GM03348 (cell line): ENCODE results near the gene CCL5.

Experiments used
- DNase-seq: peaks from one replicate; pipeline ENCODE4 v3.0.0; 2012; ENCODE audit warnings: low spot score

CCL5 gene

DNA sequence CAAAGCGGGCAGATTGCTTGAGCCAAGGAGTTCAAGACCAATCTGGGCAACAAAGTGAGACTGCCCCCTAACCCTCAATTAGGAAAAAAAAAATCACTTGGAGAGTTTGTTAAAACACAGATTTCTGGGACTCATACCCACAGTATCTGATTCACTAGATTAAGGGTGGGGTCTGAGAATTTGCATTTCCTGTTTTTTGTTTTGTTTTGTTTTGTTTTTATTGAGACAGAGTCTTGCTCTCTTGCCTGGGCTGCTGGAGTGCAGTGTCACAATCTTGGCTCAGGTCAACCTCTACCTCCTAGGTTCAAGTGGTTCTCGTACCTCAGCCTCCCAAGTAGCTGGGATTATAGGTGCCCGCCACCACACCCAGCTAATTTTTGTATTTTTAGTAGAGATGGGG is 12.6 kb downstream of the CCL5 start:
- no peak for DNase-seq

DNA sequence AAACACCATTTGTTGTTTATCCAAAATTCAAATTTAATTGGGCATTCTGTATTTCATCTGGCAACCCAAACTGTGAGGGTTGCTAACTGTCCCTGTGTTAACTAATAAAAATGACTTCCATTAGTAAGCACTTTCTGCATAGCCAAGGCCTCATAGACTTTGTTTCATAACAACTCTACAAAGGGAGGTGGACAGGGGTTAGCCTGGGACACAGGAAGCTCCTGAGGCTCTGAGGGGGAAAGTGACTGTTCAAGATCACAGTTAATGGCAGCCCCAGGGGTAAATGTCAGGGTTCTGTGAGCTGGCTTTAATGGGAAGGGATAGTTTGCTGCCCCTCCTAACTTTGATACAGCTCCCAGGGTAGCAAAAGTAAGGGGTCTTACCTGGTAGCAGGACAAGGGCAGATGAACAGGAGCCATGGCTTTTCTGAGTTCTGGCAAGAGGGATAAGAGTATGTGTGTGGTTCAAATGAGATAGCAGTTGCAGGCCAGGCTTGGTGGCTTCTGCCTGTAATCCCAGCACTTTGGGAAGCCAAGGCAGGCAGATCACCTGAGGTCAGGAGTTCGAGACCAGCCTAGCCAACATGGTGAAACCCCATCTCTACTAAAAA is 13.7 kb downstream of the CCL5 start:
- DNase-seq, result no peak

DNA sequence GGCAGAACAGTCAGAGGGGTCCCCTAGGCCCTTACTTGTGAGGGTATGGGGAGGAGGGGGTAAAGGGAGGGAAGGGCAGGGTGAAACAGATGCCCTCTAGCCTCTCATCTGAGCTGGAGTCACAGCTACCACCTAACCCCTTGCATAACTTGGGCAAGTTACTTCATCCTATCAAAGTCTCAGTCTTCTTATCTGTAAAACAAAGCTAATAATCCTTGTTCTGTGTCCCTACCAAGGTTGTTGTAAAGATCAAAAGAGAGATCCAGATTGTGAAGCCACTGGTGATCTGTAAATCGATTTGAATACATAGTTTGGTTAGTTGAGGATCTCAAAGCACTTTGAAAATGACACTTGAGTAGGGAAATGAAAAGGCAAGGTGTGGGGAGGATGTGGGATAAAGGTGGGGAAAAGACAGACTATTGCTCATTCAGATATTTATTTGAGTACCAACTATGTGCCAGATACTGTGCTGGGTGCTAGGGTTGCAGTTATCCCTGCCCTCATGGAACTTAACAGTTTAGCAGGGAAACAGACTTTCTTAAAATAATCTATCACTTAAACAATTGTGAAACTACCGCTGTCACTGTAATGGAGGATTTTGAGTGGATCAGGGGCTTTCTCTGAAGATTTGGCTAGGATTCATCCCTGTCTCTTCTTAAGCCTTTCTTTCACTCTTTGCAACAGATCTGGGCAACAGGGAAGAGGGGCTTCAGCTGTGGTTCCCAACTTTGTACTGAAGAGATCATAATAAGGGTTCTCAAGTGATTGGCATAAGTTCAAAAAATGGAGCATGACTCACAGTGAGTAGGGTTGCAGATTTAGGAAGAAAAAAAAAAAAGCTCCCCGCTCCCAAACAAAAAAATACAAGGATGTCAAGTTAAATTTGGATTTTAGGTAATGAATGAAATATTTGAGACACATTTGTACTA is 14.5 kb downstream of the CCL5 start:
- peak; percentile 39 for DNase-seq

DNA sequence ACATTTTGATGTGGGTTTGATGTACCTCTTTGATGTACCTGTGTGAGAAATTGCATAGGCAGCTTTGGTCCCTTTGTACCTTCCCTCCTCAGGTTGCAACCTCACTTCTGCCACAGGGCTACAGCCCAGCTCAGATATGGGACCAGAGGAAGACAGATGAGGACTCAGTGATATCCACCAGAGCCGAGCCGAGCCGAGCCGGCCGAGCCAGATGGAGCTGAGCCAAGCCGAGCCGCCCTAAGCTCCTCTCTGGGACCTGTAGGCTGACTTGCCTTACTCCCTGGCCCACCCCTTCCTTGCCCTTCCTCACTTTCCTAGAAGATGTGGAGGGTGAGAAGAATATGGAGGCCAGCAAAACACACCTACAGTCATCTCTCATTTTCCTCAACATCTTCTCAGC is 15.3 kb downstream of the CCL5 start:
- no peak for DNase-seq

DNA sequence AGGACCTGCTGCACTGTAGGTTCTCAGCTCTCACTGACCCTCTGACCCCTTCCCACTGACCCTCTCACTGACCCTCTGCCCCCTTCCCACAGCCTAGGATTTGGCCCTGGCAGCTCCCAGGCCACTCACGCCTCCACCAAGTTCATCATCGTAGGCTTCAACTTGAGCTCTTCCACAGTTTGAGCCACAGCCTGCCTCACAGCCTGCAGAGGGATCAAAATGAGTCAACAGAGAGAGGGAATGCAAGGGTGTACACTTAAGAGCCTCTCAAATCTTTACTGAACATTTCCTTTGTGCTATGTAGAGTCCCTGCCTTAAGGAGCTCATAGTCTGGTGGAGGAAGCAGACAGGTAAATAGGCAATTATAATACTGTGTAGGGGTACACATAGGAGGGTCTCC is 23.6 kb downstream of the CCL5 start:
- DNase-seq, result no peak

DNA sequence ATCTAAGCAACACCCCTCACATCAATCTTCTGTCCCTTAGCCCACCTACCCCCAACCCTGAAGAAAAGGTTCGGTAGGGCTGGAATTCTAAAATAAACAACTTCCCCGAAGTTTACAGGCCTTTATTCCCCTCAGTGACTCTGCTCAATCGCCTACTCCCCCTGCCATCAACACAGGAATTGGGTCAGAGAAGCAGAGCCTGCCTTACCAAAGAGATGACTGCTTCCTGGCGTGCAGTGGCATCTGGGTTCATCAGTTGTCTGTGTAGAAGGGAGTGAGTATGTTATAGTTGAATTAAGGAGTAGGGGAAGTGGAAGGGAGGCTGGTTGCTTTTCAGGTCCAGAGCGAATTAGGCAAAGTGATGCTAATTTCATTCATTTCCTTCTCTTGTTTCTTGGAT is 24.2 kb downstream of the CCL5 start:
- DNase-seq, result no peak

DNA sequence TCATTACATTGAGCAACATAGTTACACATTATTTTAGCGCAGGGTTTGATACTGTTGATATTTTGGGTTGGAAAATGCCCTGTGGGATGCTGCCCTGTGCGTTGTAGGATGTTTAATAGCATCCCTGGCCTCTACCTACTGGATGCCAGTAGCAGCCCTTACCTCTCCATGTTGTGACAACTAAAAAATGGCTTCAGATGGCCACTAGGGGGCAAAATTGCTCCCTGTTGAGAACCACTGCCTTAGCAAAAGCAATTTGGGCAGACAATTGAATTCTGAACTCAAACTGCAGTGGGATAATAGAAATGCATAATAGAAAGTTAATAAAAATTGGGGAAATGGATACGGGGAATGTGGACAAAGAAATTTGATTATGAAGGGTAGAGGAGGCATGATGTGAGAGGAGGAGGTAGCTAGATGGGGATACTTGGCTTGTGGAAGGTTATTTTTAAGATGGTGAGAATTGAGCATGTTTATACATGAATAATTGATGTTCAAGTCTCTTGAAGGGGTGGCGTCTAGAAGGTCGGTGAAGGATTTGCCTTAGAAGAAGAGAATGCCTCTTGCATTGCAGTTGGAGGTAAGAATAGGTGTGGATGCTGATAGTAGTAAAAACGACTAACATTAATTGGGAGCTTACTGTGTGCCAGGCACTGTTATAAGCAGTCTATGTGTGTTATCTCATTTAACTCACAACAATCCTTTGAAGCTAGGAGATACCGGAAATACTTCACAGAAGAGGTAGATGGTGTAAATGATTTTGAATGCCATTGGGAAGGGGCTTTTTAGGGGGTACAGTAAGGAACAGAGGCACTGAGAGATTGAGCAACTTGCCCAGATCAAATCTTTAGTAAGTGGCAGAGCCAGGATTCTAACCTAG is 30.5 kb downstream of the CCL5 start:
- peak; percentile 54 for DNase-seq

DNA sequence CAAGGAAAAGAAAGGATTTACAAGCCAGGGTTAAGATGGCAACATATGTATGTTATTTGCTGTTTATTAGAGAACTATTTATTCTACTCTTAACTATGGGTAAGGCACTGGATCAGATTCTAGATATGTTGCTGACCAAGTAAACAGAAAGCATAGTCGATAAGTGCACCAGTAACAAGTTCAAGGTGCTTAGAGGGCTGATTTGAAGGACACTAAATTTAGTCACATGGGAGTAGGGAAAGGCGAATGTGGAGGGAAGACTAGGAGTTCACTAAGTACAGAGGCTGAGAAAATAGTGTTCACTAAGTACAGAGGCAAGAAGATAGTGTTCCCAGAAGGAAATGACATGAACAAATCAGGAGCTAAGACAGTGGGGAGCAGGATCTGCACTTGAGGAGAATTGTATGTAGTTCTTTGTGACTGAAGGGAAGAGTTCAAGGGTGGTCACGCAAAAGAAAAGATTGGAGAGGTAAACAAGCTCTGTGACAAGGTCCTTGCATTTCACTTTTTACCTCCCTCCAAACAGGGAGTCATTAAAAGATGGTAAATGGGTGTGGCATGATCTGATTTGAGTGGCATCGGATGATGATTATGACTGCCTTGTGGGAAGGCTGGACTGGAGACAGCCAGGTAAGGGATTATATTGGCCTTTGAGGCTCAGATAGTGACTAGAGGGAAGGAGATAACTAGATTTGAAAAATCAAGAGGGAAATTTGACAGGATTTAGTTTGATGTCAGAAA is 32.4 kb downstream of the CCL5 start:
- DNase-seq, result no peak

DNA sequence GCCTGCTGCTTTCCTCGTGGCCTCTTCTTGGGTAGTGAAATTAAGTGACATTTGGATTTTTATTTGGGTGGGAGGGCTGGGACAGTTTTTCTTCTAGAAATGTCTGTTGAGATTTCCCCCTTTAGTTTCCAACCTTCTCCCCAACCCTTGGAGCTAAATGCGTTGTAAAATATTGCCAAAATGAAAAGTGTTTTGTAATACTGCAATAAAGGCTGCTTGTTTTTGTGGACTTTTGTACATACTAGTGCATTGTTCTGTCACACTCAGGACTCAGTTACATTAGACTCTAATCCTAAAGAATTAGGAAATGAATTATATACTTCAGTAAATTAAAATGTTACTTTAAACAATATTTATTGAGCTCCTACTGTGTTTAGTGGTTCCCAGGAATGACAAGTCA is 33.2 kb downstream of the CCL5 start:
- DNase-seq, result no peak

DNA sequence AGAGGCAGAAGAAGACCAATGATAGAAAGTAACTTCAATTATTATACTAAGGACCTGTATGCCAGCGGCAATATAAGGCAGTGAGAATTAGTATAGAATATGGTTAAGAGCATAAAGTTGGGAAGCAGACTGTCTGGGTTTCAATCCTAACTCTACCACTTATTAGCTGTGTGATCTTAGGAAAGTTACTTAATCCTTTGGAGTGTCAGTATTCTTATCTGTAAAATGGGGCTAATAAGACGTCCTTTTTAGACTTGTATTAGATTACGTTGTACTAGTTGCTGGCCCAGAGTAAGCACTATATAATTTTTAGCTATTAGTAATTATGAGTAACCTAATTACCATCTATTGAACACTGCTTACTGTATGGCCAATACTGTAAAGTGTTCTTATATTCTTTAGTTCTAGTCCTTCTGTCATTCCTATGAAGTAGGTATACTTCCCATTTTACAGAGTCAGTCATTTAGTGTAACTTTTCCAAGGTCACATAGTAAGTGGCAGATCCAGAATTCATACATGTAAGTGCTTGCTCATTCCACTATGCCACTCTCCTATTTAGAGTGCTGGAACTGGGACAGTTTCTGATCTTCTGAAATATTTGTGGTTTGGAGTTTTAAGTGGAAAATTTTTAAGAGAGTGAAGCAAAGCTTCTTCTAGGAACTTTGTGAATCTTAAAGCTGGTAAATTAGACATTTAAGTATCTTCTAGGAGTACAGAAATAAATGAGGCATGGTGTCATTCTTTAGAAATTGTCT is 33.9 kb downstream of the CCL5 start:
- peak; percentile 72 for DNase-seq

DNA sequence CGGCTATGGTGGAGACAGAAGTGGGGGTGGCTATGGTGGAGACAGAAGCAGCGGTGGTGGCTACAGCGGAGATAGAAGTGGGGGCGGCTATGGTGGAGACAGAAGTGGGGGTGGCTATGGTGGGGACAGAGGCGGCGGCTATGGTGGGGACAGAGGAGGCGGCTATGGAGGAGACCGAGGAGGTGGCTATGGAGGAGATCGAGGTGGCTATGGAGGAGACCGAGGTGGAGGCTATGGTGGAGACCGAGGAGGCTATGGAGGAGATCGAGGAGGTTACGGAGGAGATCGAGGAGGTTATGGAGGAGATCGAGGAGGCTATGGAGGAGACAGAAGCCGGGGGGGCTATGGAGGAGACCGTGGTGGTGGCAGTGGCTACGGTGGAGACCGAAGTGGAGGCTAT is 35.6 kb downstream of the CCL5 start:
- DNase-seq, result no peak

DNA sequence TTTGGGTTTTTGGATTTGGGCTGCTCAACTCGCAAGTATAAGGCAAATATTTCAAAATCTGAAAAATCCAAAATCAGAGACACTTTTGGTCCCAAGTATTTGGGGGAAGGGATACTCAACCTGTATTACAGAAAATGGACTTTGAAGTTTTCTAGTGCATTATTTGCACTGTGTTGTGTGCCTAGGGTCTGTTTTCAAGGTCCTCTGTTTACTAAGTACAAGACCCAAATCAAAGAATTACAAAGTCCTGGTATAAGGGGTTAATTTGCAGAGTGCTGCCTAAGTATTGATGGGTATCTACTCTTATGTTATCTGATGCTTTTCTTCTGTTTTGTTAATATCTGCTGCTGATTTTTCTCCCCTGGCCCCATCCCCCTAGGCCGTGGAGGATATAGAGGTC is 36.5 kb downstream of the CCL5 start:
- DNase-seq, result no peak

DNA sequence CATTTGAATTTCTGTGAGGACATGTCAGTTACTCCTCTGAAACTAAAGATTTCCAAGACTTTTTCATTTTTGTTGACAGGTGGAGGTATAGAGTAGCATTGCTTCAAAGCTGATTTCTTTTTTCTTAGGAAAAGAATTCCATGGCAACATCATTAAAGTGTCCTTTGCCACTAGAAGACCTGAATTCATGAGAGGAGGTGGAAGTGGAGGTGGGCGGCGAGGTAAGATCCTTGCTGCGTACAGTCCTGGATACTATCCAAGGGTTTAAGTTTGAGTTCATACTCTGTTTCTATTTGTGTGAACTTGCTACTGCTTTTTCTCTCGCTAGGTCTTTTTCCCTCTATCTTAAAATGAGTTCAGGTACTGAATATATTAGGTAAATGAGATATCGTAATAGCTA is 37.9 kb downstream of the CCL5 start:
- DNase-seq, result no peak

DNA sequence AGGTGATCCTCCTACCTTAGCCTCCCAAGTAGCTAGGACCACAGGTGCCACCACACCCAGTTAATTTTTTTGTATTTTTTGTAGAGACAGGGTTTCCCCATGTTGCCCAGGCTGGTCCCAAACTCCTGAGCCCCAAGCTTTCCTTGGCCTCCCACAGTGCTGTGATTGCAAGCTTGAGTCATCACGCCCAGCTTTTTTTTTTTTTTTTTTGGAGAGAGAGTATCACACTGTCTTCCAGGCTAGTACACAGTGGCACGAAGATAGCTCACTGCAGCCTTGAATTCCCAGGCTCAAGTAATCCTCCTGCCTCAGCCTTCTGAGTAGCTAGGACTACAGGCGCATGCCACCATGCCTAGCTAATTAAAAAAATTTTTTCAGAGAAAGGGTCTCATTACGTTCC is 38.7 kb downstream of the CCL5 start:
- no peak for DNase-seq

DNA sequence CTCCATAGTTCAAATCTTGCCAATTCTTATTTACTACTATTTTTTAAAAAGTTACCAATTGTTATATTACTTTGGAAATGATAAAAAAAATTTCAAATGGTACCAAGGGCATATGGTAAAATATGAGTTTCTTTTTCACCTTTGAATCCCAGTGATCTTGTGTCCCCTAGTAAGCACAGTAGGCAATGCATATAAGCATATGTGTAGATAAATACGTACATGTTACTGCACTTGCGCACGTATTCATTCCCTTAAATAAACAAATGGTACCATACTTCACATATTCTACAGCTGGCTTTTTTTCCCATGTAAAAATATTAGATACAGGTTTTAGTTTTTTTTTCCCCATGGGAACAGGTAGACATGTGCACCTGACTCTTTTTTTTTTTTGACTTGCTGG is 39.1 kb downstream of the CCL5 start:
- no peak for DNase-seq

DNA sequence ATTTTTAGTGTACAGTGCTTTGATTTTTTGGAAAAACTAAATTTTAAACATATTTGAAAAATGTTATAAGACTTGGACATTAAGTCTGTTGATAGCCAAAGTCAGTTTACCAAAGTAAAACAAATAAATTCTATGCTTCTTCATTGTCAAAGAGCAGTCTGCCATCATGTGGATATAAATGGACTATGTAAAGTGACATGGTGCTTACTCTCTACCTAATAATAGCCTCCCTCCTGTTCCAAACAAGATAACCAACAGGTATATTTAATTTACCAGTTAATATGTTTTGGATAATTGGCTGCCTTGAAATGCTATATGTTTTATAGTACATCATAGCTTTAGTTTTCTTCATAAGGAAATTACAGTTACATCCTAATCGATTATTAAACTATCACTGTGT is 55.0 kb downstream of the CCL5 start:
- no peak for DNase-seq
